A673 (cell line): ENCODE measurements around the gene PLEKHG3. TPM values are rescaled to one million over a fixed set of nuclear protein-coding genes. Genes with fewer than 3 reads are reported as not detected.

Experiments
- BruUV-seq: library from RNA; stranded (reverse); fragments of 400-500 nt; replicated peaks from 2 replicates; lab custom pipeline; 2021; lab: Mats Ljungman, UMichigan
- CTCF ChIA-PET: fragments of 300-600 bp; sonication (Branson Sonifier 250); formaldehyde crosslinking; loops from one replicate; lab custom pipeline; 2022; ENCODE audit warnings: antibody characterized with exemption; lab: Charles Lee
- POLR2A ChIA-PET: fragments of 300-600 bp; sonication (Branson Sonifier 250); formaldehyde crosslinking; loops from one replicate; lab custom pipeline; 2022; ENCODE audit warnings: antibody characterized with exemption; ENCODE audit not compliant: low non-redundant PET; lab: Charles Lee
- DNase-seq: peaks from one replicate; pipeline ENCODE4 v3.0.0-alpha.2; 2015; ENCODE audit warnings: low spot score
- H3K27ac ChIP-seq: fragments of 200-600 bp; sonication (generic); 2 replicates; pipeline ENCODE4 v1.5.1; 2016; ENCODE audit warnings: mixed run types, low read depth, mild to moderate bottlenecking, mixed read lengths, antibody characterized with exemption, low read length; ENCODE audit not compliant: poor library complexity, severe bottlenecking
- H3K27me3 ChIP-seq: fragments of 200-600 bp; sonication (generic); replicated peaks from 2 replicates; pipeline ENCODE4 v1.6.1; 2017; ENCODE audit warnings: mixed run types, low read depth, mild to moderate bottlenecking, mixed read lengths, antibody characterized with exemption, low read length; ENCODE audit not compliant: insufficient read depth, poor library complexity
- H3K36me3 ChIP-seq: fragments of 200-600 bp; sonication (generic); 2 replicates; pipeline ENCODE4 v1.6.1; 2016; ENCODE audit warnings: mixed run types, mild to moderate bottlenecking, mixed read lengths, antibody characterized with exemption, low read length; ENCODE audit not compliant: insufficient read depth, poor library complexity, severe bottlenecking
- H3K4me1 ChIP-seq: fragments of 200-600 bp; sonication (generic); 2 replicates; pipeline ENCODE4 v1.6.1; 2017; ENCODE audit warnings: mixed run types, mild to moderate bottlenecking, mixed read lengths, antibody characterized with exemption, low read length; ENCODE audit not compliant: insufficient read depth, poor library complexity, severe bottlenecking
- H3K4me3 ChIP-seq: fragments of 200-600 bp; sonication (generic); 2 replicates; pipeline ENCODE4 v1.5.1; 2016; ENCODE audit warnings: low read depth, mixed run types, mild to moderate bottlenecking, mixed read lengths, low read length; ENCODE audit not compliant: poor library complexity, severe bottlenecking
- H3K9me3 ChIP-seq: fragments of 200-600 bp; sonication (generic); 2 replicates; pipeline ENCODE4 v1.6.1; 2016; ENCODE audit warnings: mixed run types, low read depth, mild to moderate bottlenecking, mixed read lengths, antibody characterized with exemption, low read length; ENCODE audit not compliant: poor library complexity, severe bottlenecking
- EZH2 ChIP-seq: fragments of 200-600 bp; sonication (generic); IDR thresholded peaks from 2 replicates; pipeline ENCODE4 v1.6.1; 2017; ENCODE audit warnings: borderline replicate concordance, low read depth, mild to moderate bottlenecking, mixed read lengths, antibody characterized with exemption, low read length; ENCODE audit not compliant: poor library complexity, severe bottlenecking
- intact Hi-C: fragments of 100-400 bp; cut with micrococcal nuclease; formaldehyde crosslinking; loops from one replicate; pipeline ENCODE4 v1.10.0; 2022; ENCODE audit not compliant: unreplicated experiment
- total RNA-seq: library from RNA; stranded (reverse); gene quantifications from 2 replicates; pipeline ENCODE4 v1.2.3, GENCODE V29; 2021
- TF ChIP-seq, protein P1 (sequence below): fragments of 300-800, 200-600 bp; sonication (generic); conservative IDR thresholded peaks from 2 replicates; pipeline ENCODE4 v1.5.1; 2017; ENCODE audit warnings: low read depth, mild to moderate bottlenecking, antibody characterized with exemption, low read length, moderate library complexity, mixed read lengths

The PLEKHG3 gene
- total RNA-seq, 1 experiment from 2014 or later: 29.6 TPM

DNA sequence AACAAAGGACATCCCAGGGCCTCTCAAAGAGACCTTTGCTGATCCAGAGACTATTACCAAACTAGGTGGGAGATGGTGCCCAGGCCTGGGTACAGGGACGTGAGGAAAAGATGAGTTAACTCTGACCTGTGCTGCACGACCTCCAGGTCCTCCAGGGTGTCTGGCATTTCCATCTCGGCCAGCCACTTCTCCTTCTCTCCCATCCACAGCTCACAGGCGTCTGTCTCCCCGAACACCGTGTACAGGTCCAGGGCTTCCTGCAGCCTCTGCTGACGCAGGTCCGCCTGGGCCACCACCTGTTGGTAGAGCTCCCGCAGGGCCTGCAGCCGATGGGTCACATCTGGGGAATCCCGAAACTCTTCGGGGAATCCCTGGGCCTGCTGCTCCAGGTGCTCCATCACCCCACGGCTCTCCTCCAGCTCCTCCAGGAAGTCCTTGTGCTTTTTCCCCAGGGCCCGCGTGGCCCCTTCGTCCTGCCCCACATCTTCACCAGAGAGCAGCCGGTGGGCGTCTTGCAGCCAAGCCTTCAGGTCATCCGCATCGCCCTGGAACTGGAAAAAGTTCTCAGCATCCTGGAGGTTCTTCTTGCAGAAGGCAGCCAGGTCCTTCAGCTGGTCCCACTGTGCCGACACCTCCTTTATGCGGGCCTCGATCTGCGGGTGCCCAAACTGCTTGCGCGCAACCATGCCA is 88.8 kb downstream of the PLEKHG3 start:
- Histone ChIP-seq H3K36me3 (no peaks in the 10 kb centered on the region), H3K4me1 (no peaks in the 10 kb centered on the region), H3K27me3 (no peaks in the 10 kb centered on the region), H3K27ac (no peak overlapping the region), H3K9me3 (no peaks in the 10 kb centered on the region), H3K4me3 (no peak overlapping the region)
- TF ChIP-seq EZH2: no peak
- TF ChIP-seq, protein P1, sequence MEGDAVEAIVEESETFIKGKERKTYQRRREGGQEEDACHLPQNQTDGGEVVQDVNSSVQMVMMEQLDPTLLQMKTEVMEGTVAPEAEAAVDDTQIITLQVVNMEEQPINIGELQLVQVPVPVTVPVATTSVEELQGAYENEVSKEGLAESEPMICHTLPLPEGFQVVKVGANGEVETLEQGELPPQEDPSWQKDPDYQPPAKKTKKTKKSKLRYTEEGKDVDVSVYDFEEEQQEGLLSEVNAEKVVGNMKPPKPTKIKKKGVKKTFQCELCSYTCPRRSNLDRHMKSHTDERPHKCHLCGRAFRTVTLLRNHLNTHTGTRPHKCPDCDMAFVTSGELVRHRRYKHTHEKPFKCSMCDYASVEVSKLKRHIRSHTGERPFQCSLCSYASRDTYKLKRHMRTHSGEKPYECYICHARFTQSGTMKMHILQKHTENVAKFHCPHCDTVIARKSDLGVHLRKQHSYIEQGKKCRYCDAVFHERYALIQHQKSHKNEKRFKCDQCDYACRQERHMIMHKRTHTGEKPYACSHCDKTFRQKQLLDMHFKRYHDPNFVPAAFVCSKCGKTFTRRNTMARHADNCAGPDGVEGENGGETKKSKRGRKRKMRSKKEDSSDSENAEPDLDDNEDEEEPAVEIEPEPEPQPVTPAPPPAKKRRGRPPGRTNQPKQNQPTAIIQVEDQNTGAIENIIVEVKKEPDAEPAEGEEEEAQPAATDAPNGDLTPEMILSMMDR: no peak
- ChIA-PET CTCF (no interaction called here), POLR2A (no interaction called here)
- BruUV-seq: no TSS peak
- no peak for DNase-seq
- intact Hi-C loops: no loop called here

DNA sequence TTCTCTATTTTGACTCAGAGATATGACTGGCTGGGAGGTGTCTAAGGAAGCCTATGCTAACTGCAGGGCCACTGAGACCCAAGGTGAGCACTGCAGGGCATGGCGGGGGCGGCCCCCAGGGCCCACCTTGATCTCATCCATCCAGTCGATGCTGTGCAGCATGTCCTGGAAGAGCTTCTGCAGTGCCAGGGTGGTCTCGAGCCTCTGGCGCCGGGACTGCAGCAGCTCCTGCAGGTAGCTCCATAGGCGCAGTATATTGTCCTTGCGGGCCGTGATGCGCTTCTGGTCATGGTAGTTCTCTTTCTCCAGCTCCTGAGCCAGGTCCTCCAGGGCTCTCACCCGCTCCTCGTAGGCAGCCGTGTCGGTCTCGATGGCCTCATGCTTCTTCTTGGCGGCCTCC is 91.0 kb downstream of the PLEKHG3 start:
- DNase-seq: no peak
- BruUV-seq: no TSS peak
- Histone ChIP-seq H3K4me1 (no peaks in the 10 kb centered on the region), H3K36me3 (no peaks in the 10 kb centered on the region), H3K9me3 (no peaks in the 10 kb centered on the region), H3K4me3 (no peak overlapping the region), H3K27me3 (no peaks in the 10 kb centered on the region), H3K27ac (no peak overlapping the region)
- ChIA-PET CTCF (no interaction called here), POLR2A (interaction anchor here (0.6 kb wide), 1 partner anchor 1347 kb away, joined by 4 read pairs; no protein-coding TSS in a partner anchor)
- intact Hi-C loops: no loop called here
- no peak for TF ChIP-seq EZH2
- TF ChIP-seq, protein P1: no peak

DNA sequence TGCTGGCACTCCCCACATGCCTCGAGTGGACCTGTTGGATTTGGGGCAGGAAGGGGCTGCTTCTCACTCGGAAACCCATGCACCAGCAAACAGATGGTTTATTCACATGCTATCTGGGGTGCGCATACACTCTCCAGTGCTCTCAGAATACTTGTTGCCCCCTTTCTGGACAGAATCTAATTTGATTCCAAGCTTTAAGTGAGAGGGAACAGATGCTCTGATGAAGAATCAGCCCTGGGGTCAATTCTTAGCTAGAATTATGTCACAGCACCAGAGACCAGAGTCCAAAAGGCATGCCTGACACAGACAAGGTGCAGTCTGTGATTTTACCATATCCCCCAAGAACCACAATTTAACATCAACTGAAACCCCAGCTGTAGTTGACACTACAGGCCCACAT is 91.7 kb downstream of the PLEKHG3 start:
- H3K27me3 ChIP-seq: no peaks in the 10 kb centered on the region
- intact Hi-C loops: no loop called here
- BruUV-seq: no TSS peak
- no peaks in the 10 kb centered on the region for H3K9me3 ChIP-seq
- ChIA-PET POLR2A (interaction anchor here (0.6 kb wide), 1 partner anchor 1902 kb away, joined by 3 read pairs; no protein-coding TSS in a partner anchor), CTCF (no interaction called here)
- H3K27ac ChIP-seq: no peak overlapping the region
- H3K4me3 ChIP-seq: no peak overlapping the region
- H3K4me1 ChIP-seq: no peaks in the 10 kb centered on the region
- H3K36me3 ChIP-seq: no peaks in the 10 kb centered on the region
- TF ChIP-seq, protein P1: no peak
- no peak for TF ChIP-seq EZH2
- DNase-seq: no peak
